Adrenal gland (tissue), 12 donors: ENCODE data around the gene RASA4B. TPM values are rescaled to one million over a fixed set of nuclear protein-coding genes. Genes with fewer than 3 reads are reported as not detected.
"Not testable (repeated sequence)": the region's sequence is repeated elsewhere in the genome, so short reads cannot be mapped to it uniquely, and the experiment has no call there.

Experiments
- DNase-seq, 7 donors: peaks; one replicate each; pipeline ENCODE4 v3.0.0-alpha.2; 2019 to 2020
- H3K27ac ChIP-seq, 5 donors: fragments of 200-600 bp; sonication (generic) in 4 of 5; 1 replicate in 3 of 5; 2 replicates in 2 of 5; pipeline versions ENCODE4 v1.5.1 to v1.8.0; 2016 to 2020; ENCODE audit warnings: mild to moderate bottlenecking in 1 of 5
- H3K27me3 ChIP-seq: fragments of 200-600 bp; 2 replicates; pipeline ENCODE4 v1.8.0; 2021
- H3K36me3 ChIP-seq, 2 donors: fragments of 200-600 bp; replicated peaks in 1 of 2; 1 replicate in 1 of 2; 2 replicates in 1 of 2; pipeline versions ENCODE4 v1.5.1 to v1.8.0; 2018 to 2022
- H3K4me1 ChIP-seq, 2 donors: fragments of 200-600 bp; replicated peaks in 1 of 2; 1 replicate in 1 of 2; 2 replicates in 1 of 2; pipeline versions ENCODE4 v1.5.1 to v1.8.0; 2018 to 2021
- H3K4me3 ChIP-seq, 4 donors: fragments of 200-600 bp; sonication (generic) in 3 of 4; one replicate each; pipeline ENCODE4 v1.5.1; 2016 to 2018
- H3K9me3 ChIP-seq, 3 donors: fragments of 200-600 bp; sonication (generic) in 1 of 3; replicated peaks in 1 of 3; 1 replicate in 2 of 3; 2 replicates in 1 of 3; pipeline versions ENCODE4 v1.5.1 to v1.8.0; 2016 to 2021
- CTCF ChIP-seq, 6 experiments: fragments of 450-650 bp in 4 of 6; fragments of 200-600 bp in 2 of 6; sonication (generic) in 1 of 6; IDR thresholded peaks; 1 replicate in 5 of 6; 2 replicates in 1 of 6; pipeline versions ENCODE4 v1.5.1 to v1.8.0; 2016 to 2021; ENCODE audit warnings: antibody characterized with exemption in 6 of 6, mild to moderate bottlenecking in 2 of 6, moderate library complexity in 1 of 6
- POLR2A ChIP-seq, 2 donors: fragments of 450-650 bp; IDR thresholded peaks; one replicate each; pipeline ENCODE4 v1.6.1; 2017; ENCODE audit warnings: antibody characterized with exemption in 2 of 2, mild to moderate bottlenecking in 2 of 2, moderate library complexity in 1 of 2
- WGBS, 4 donors: extraction: QIAGEN DNeasy Blood & Tissue Kit in 2 of 4; methylation state at CpG; one replicate each; pipeline versions ENCODE4 v1.1.5 to v1.1.7; 2013 to 2017; 5-methylcytosine and 5-hydroxymethylcytosine counted together
- intact Hi-C, 2 donors: fragments of 100-400 bp; cut with DNase I; formaldehyde crosslinking; loops; one replicate each; pipeline versions ENCODE4 v1.14.1 to v1.15.0; 2022 to 2023
- polyA plus RNA-seq, 3 donors: library from polyadenylated mRNA; stranded (reverse); fragments of 200-250 nt in 2 of 3; fragments of 350-450 nt in 1 of 3; fragmentation: Illumina TruSeq in 1 of 3; extraction: RNeasy Lipid Tissue Mini Kit (QIAGEN cat#74804) in 1 of 3; gene quantifications; one replicate each; pipeline ENCODE4 v1.2.3, GENCODE V29; 2013 to 2014
- total RNA-seq, 9 donors: library from RNA; depleted of rRNA in 4 of 9; stranded (reverse); fragments of >200 nt in 4 of 9; fragments of 120-200 nt in 1 of 9; fragmentation: NEBNext Ultra II Directional in 1 of 9; extraction: Animal tissue kit (Norgen Biotek cat#: 25700) in 1 of 9; gene quantifications; one replicate each; pipeline versions ENCODE4 v1.1.0 to v1.2.4, GENCODE V29; 2013 to 2023
- donor health status: healthy with polysubstance abuse.
- donor health status: Bipolar disorder and iron deficiency.
- donor health status: DM: yes; HTN: yes; CAD: no.
- donor health status: DM: no; HTN: no; CAD: no.
- donor health status: DM: no; HTN: no; CAD: no.
- donor health status: DM: yes; HTN: yes; CAD: no.

The RASA4B gene
- total and polyA plus RNA-seq, 12 donors, result 1.9 to 150 (median 24.6) TPM

GRCh38 chr7:102459221-102459844 is 58.2 kb downstream of the RASA4B start:
- no peak for DNase-seq
- H3K27me3 ChIP-seq, result no peaks in the 10 kb centered on the region
- H3K9me3 ChIP-seq, result no peaks in the 10 kb centered on the region
- H3K27ac ChIP-seq, result no peak overlapping the region
- no peak for TF ChIP-seq CTCF (IDR thresholded peaks at IDR 0.05)
- TF ChIP-seq POLR2A (IDR thresholded peaks at IDR 0.05), result no peak
- intact Hi-C loops, result loop anchor here (10.0 kb wide), 2 partner anchors 165 to 175 kb away; partner anchors contain the start of gene SH2B2 (in 1 of the 2)
- H3K4me1 ChIP-seq, result peaks cover 7 to 10% of the 10 kb centered on the region in 2 donors
- 89 to 96% (median 95%) methylated on average over 16 to 24 of the region's 24 CpGs for WGBS, 4 donors
- peaks cover 0 to 39% of the 10 kb centered on the region in 2 donors for H3K36me3 ChIP-seq
- H3K4me3 ChIP-seq, result no peak overlapping the region

- Histone ChIP-seq H3K27me3 (no peaks in the 10 kb centered on the region), H3K36me3 (peaks cover 0 to 39% of the 10 kb centered on the region in 2 donors), H3K27ac (no peak overlapping the region), H3K4me3 (no peak overlapping the region), H3K9me3 (no peaks in the 10 kb centered on the region), H3K4me1 (no peaks in the 10 kb centered on the region)
- intact Hi-C loops, result loop anchor here (10.0 kb wide), 2 partner anchors 163 to 173 kb away; partner anchors contain the start of gene SH2B2 (in 1 of the 2)
- no peak for DNase-seq
- 92 to 95% (median 94%) methylated on average over 11 to 40 of the region's 40 CpGs for WGBS, 4 donors
- TF ChIP-seq POLR2A (IDR thresholded peaks at IDR 0.05), result no peak
Observed at GRCh38 chr7:102457352-102457924, 60.1 kb downstream of the RASA4B start.

- Histone ChIP-seq H3K27me3 (no peaks in the 10 kb centered on the region), H3K27ac (no peak overlapping the region), H3K4me3 (no peak overlapping the region), H3K36me3 (peaks cover 0 to 39% of the 10 kb centered on the region in 2 donors), H3K9me3 (no peaks in the 10 kb centered on the region), H3K4me1 (no peaks in the 10 kb centered on the region)
- 84 to 92% (median 87%) methylated on average over 6 to 10 of the region's 10 CpGs for WGBS, 4 donors
- DNase-seq, result no peak
- intact Hi-C loops, result loop anchor here (10.0 kb wide), 2 partner anchors 162 to 172 kb away; partner anchors contain the start of gene SH2B2 (in 1 of the 2)
- TF ChIP-seq CTCF (IDR thresholded peaks at IDR 0.05) (no peak), POLR2A (IDR thresholded peaks at IDR 0.05) (no peak)
Observed at GRCh38 chr7:102456327-102456726, 61.2 kb downstream of the RASA4B start.

- H3K4me1 ChIP-seq, result no peaks in the 10 kb centered on the region
- intact Hi-C loops, result loop anchor here (10.0 kb wide), 2 partner anchors 161 to 171 kb away; partner anchors contain the start of gene SH2B2 (in 1 of the 2)
- H3K4me3 ChIP-seq, result no peak overlapping the region
- no peaks in the 10 kb centered on the region for H3K9me3 ChIP-seq
- no peak overlapping the region for H3K27ac ChIP-seq
- H3K36me3 ChIP-seq, result peaks cover 0 to 39% of the 10 kb centered on the region in 2 donors
- TF ChIP-seq POLR2A (IDR thresholded peaks at IDR 0.05), result no peak
- no peak for TF ChIP-seq CTCF (IDR thresholded peaks at IDR 0.05)
- 89 to 100% (median 92%) methylated on average over 1 to 11 of the region's 11 CpGs for WGBS, 4 donors
- H3K27me3 ChIP-seq, result no peaks in the 10 kb centered on the region
- DNase-seq, result no peak
Observed at GRCh38 chr7:102455596-102455995, 62.0 kb downstream of the RASA4B start.

GRCh38 chr7:102454932-102455331 is 62.6 kb downstream of the RASA4B start:
- H3K27ac ChIP-seq, H3K4me3 ChIP-seq, H3K4me1 ChIP-seq, H3K9me3 ChIP-seq, H3K27me3 ChIP-seq, DNase-seq: not testable (repeated sequence)
- WGBS, 4 donors, result 94 to 96% (median 95%) methylated on average over 9 to 10 of the region's 10 CpGs
- peaks cover 0 to 39% of the 10 kb centered on the region in 2 donors for H3K36me3 ChIP-seq
- intact Hi-C loops, result loop anchor here (10.0 kb wide), 2 partner anchors 160 to 170 kb away; partner anchors contain the start of gene SH2B2 (in 1 of the 2)
